NCI-H2196 treated with DMSO at 0.1 percent for 48 hours (cell line): Measurements from ENCODE around the gene TMEM248.
"Not testable (repeated sequence)": the region's sequence is repeated elsewhere in the genome, so short reads cannot be mapped to it uniquely, and the experiment has no call there.

Experiments
- DNase-seq: peaks from one replicate; lab custom pipeline; 2025; ENCODE audit not compliant: unreplicated experiment; lab: John Stamatoyannopoulos, UW

TMEM248 gene, protein sequence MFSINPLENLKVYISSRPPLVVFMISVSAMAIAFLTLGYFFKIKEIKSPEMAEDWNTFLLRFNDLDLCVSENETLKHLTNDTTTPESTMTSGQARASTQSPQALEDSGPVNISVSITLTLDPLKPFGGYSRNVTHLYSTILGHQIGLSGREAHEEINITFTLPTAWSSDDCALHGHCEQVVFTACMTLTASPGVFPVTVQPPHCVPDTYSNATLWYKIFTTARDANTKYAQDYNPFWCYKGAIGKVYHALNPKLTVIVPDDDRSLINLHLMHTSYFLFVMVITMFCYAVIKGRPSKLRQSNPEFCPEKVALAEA

DNA sequence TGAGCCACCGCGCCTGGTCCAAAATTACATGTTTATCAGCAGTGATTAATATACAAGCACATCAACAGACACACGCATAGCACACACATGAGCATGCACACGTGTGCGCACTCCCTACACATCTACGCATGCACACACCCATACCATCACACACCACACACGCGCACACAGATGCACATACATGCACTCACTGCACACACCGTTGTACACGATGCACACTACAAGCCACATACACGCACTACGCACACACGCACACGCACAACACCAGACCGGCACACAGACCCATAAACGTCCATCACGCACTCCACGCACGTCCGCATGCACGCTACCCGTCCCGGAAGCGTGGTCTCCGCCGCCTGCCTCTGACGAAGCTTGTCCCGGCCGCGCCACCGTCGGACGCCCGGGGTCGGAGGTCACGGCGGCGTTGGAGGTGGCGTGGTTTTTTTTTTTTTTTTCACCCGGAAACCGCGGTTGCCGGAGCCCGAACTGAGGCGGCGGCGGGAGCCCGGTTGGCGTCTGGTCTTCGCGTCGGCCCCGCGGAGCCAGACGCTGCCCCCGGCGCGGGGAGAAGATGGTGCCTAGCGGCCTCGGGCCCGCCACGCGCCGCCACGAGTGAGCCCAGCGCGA, at the start of gene TMEM248:
TMEM248 (plus strand) TSS at position 457 of the 627 bp plus-strand sequence. CDS start 20,641 bp downstream, outside the sequence.
- peak; percentile 38 for DNase-seq

DNA sequence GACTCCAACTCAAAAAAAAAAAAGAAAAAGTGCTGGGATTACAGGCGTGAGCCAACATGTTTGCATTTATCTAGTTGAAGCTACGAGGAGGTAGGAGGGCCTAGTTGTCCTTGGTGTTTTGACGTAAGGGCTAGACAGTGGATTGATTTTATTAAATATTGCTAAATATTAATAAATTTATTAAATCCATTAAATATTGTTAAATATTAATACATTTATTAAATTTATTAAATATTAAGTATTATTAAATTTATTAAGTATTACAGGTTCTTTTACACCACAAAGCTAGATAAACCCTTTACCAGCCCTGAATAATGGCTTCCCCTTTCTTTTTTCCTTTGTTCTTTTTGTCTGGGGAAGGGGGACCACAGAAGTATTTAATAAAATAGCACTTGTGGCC, 47.5 kb upstream of the TMEM248 start:
- DNase-seq = no peak

DNA sequence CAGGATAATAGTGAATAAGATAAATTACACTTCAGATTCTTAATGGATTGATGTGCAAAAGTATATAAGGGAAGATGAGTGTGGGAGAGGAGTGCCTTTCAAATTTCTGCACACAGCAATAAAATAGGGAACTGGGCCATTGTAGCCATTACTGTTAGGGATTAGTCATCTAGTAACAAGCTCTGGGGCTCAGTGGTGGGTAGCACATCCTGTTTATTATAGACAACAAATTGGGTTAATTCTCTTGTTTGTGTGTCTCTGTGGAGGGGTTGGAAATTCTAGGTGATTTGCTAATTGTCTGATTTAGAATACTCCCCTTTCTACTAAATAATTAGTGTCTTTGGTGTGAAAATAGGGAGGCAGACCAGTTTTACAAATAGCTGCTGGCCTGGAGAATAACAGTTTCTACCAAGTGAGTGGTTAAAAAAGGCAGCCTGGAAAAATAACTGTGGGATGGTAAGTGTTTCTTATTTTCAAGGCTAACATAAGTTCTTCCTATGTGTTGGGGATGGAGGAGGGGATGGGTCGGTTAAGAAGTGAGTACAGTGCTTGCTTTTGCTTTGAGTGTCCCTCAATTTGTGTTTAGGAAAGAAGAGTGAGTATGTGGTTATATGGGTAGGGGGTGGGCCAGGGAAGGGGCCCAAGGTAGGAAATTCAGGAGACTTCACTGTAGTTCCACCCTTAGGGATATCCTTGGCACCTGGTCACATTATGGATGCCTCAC, 43.3 kb upstream of the TMEM248 start:
- DNase-seq = no peak

DNA sequence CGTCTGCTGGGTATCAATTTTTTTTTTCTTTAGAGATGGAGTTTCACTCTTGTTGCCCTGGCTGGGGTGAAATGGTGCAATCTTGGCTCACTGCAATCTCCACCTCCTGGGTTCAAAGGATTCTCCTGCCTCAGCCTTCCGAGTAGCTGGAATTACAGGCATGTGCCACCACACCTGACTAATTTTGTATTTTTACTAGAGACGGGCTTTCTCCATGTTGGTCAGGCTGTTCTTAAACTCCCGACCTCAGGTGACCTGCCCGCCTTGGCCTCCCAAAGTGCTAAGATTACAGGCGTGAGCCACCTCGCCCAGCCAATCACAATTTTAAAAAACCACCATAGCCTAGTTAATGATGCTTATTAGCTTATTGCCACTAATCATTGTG, 42.7 kb upstream of the TMEM248 start:
- not testable (repeated sequence) for DNase-seq

DNA sequence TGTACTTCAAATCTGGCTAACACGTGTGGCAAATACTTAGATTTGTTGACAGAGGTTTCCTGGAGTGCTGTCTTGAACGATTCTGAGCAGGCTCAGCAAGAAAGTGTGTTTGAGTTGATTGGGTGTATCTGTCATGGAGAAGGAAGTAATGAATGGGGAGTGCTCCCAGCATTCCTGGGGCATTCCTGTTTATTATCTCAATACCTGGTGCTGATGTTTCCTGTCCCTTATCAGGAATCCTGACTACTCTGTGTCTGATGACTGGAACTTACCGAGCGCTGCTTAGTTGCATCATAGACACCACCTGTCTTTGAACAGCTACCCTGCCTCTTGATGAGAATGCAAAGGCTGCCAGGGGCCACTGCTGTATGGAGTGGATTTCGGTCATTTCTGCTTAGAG, 41.0 kb upstream of the TMEM248 start:
- no peak for DNase-seq

DNA sequence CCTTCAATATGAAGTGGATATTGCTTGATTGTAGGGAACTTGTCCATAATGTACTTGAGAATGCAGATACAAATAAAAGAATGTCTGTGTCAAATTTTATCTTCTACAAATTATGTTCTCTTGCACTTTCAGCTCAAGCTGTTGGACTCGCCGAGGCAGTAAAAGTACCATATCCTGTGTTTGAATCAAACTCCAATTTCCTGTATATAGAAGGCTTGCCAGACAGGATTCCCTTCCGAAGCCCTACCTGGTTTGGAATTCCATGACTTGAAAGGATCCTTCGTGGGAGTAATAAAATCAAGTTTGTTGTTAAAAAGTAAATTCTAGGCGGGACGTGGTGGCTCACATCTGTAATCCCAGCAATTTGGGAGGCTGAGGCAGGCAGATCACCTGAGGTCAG, 40.4 kb upstream of the TMEM248 start:
- not testable (repeated sequence) for DNase-seq

DNA sequence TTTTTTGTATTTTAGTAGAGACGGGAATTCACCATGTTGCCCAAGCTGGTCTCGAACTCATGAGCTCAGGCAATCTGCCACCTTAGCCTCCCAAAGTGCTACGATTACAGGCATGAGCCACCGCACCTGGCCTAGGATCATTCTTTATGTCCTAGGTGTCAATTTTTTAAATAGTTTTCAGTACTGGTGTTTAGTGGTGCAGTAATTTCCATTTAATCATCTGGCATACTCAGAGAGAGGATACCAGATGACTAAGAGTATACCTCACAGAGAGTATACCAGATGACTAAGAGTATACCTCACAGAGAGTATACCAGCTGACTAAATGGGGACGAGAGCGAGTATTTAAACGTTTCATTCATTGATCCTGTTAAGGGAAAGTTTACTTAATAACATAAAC, 37.3 kb upstream of the TMEM248 start:
- DNase-seq = no peak

DNA sequence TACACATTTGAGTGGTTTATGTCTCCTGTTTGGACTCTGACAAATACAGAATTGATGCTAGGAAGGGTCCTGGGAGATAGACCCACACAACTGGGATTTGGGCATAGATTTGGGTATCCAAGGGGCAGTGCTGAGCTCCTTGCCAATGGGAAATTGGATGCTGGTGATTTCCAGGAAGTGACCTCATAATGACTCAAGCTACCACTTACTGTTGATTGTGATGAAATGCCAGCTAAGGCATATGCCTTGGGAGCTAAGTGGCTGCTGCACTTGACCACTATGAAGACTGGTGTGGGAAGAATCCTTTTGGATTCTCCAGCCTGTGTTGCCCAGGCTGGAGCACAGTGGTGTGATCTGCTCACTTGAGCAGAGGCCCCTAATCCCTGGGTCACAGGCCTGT, 36.5 kb upstream of the TMEM248 start:
- not testable (repeated sequence) for DNase-seq

DNA sequence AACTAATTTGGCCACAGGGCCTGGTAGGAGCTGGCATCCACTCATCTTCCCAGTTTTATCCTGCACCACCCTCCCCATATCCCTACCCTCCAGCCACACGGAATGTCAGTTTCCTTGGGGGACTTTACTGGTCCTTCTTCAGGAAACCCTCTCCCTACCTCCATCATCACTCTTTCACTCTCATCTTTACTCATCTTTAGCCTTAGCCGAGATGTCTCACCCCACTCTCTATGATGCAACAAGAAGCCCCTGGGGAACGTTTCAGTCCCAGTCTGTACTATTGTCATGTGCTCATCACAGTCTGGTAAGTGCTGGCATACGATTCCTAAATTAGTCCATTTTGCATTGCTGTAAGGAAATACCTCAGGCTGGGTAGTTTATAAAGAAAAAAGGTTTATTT, 34.9 kb upstream of the TMEM248 start:
- no peak for DNase-seq

DNA sequence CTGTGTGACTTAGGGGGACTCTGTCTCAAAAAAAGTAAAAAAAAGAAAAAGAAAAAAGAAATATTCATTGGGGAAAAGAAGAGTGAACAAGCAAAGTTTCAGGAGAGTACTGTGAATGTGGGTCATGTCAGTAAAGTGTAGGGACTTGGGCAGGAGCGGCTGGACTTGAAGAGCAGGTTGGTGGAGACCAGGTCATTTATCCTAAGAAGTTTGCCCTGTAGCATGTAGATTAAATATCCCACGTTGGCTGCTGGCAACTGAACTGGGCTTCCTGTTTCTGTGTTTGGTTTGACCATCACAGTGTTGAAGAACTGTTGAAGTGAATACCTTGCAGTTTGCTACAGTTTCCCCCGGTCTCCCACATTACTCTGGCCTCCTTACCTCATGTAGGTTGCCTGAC, 32.8 kb upstream of the TMEM248 start:
- DNase-seq = not testable (repeated sequence)

DNA sequence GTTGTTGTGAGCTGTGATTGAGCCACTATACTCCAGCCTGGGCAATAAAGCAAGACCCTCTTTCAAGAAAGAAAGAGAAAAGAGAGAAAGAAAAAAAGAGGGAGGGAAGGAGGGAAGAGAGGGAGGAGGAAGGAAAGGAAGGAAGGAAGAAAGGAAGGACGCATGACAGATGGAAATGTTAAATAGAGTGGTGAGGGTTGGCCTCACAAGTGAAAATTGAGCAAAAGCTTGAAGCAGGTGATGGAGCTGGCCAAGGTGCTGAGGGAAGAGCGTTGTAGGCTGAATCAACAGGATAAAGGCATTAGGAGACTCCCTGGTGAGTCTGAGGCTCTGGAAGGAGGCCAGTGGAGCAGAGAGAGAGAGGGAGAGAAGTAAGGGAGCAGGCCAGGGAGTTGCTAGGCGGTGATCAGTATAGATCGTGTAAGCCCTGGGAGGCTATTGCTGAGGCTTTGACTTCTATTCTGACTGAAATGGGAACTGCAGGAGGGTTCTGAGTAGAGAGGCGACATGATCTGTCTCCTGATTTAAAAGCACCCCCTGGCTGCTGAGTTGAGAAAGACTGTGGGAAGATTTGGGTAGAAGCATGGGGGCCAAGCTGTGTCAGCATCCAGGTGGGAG, 26.5 kb upstream of the TMEM248 start:
- peak; percentile 15 for DNase-seq

DNA sequence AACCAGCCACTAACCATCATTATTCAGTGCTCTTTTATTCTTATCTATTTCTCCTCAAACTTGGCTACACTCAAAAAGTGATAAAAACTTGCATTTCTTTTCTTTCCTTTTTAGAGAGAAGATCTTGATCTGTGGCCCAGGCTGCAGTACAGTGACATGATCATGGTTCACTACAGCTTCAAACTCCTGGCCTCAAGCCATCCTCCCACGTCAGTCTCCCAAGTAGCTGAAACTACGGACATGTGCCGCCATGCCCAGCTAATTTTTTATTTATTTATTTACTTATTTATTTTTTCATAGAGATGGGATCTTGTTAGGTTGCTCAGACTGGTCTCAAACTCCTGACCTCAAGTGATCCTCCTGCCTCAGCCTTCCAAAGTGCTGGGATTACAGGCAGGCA, 24.6 kb upstream of the TMEM248 start:
- DNase-seq = no peak

DNA sequence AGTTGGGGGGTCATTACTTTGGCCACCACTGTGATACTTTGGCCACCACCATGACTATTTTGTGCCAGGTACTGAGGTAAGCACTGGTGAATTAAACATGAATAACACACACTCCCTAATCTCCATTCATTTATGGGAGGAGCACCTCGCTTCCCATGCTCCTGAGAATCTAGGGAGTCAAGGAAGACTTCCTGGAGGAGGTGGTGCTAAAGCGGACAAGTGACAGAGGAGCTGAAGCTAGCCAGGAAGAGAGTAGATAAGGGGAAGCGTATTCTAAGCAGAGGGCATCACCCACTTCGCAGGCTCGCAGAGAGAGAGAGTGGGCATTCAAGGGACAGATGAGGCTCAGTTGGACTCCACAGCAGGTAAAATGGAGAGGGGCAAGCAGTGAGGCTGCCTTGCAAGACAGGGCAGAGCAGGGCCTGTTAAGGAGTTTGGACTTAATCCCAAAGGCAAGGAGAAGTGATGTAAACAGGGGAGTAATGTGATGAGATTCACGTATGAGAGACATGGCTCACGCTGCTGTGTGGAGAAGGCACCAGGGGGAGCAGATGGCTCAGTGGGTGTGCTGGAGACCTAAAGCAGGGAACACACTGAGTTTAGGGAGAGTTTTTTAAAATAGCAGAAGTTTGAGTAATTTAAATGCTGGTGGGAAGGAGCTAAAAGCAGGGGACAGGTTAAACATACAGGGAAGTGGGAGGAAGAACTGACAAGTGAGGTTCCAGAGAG, 21.3 kb upstream of the TMEM248 start:
- no peak for DNase-seq

DNA sequence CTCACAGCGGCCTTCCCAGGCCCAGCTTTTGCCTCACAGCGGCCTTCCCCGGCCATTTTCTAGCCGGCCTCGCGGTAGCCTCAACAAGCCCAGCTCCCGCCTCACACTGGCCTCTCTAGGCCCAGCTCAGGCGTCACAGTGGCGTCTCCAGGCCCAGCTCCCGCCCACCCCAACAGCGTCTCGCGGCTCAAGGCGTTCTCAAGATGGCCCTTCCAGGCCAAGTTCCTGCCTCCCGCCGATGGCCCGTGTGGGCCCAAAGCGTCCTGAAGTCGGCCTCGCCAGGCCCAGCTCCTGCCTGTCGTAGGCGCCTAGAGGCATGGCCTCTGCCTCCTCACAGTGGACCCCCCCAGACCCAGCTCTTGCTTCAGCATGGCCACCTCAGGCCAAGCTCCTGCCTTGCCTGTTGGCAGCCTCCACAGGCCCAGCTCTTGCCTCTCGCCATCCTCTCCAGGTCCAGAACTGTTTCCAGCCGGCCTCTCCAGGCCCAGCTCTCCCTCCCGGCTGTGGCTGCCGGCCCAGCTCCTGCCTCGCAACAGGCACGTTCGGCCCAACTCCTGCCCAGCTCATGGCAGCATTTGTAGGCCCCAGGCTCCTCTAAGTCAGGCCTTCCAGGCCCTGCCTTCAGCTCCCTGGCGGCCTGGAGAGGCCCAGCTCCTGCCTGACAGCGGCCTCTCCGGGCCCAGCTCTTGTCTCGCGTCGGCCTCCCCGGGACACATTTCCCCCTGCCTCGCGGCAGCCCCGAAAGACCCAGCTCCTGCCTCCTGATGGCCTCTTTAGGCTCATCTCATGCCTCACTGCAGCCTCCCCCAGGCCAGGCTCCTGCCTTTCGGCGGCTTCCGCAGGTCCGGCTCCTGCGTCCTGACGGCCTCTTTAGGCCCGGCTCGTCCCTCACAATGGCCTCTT, 18.8 kb upstream of the TMEM248 start:
- DNase-seq = no peak

DNA sequence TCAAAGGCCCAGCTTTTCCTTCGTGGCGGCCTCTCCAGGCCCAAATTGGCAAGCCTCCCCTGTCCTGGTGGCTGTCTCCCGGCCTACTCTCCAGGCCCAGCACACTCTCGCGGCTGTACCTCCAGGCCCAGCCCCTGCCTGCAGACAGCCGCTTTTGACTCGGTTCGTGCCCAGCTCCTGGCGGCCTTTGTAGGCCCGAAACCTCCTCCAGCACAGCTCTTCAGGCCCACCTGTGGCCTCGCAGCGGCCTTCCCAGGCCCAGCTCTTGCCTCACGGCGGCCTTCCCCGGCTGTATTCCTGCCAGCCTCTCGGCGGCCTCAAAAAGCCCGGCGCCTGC, 18.2 kb upstream of the TMEM248 start:
- DNase-seq = no peak

DNA sequence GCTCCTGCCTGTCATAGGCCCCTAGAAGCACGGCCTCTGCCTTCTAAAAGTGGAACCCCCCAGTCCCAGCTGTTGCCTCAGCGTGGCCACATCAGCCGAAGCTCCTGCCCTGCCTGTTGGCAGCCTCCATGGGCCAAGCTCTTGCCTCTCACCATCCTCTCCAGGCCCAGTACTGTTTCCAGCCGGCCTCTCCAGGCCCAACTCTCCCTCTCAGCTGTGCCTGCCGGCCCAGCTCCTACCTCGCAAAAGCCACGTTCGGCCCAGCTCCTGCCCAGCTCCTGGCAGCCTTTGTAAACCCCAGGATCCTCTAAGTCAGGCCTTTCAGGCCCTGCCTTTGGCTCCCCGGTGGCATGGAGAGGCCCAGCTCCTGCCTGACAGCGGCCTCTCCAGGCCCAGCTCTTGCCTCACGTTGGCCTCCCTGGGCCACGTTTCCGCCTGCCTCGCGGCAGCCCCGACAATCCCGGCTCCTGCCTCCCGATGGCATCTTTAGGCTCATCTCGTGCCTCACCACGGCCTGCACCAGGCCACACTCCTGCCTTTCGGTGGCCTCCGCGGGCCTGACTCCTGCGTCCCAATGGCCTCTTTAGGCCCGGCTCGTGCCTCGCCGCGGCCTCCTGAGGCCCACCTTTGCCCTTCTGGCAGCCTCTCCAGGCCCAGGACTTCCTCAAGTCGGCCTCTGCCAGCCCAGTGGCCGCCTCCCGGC, 17.5 kb upstream of the TMEM248 start:
- no peak for DNase-seq

DNA sequence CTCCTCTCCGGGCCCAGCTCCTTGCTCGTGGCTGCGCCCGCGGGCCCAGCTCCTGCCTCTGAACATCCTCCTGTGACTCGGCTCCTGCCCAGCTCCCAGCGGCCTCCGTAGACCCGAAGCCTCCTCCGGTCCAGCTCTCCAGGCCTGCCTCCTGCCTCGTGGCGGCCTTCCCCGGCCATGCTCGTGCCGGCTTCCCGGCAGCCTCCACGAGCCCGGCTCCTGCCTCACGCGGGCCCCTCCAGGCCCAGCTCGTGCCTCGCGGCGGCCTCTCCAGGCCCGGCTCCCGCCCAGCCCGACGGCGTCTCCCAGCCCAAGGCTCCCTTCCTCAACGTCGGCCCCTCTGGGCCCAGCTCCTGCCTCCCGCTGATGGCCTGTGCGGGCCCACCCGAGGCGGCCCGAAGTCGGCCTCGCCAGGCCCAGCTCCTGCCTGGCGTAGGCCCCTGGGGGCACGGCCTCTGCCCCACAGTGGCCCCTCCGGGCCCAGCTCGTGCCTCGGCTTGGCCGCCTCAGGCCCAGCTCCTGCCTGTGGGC, 16.9 kb upstream of the TMEM248 start:
- no peak for DNase-seq

DNA sequence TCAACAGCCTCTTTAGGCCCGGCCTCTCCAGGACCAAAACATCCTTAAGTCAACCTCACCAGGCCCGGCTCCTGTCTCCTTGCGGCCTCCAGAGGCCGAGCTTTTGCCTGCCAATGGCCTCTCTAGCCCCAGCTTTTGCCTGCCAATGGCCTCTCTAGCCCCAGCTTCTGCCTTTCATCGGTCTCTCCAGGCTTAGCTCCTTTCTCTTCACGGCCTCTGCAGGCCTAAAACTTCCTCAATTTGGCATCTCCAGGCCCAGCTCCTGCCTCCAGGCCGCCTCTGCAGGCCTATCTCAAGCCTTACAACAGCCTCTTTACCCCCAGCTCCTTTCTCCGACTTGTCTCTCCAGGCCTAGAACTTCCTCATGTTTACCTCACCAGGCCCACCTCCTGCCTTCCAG, 15.7 kb upstream of the TMEM248 start:
- no peak for DNase-seq

DNA sequence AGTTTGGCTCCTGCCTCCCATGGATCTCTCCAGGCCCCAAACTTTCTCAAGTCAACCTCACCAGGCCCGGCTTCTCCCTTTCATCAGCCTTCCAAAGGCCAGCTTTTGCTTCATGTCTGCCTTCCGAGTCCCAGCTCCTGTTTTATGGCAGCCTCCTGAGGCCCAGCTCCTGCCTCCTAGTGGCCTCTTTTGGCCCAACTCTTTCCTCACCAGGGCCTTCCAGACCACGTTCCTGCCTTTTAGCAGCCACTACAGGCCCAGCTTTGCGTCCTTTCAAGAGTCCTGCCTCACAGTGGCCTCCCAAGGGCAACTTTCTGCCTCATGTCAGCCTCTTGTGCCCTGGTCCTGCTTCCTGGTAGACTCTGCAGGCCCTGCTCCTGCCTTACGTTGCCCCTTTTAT, 15.3 kb upstream of the TMEM248 start:
- no peak for DNase-seq
